Vagina (tissue), 2 donors: ENCODE measurements around the gene INHBE.
"Not testable (repeated sequence)": the region's sequence is repeated elsewhere in the genome, so short reads cannot be mapped to it uniquely, and the experiment has no call there.

Experiments used
- POLR2AphosphoS5 ChIP-seq, 2 donors: sonication (generic); formaldehyde crosslinking; IDR thresholded peaks; one replicate each; pipeline ENCODE4 v1.9.0; 2017; ENCODE audit warnings: antibody characterized with exemption in 2 of 2, mild to moderate bottlenecking in 2 of 2, low read depth in 1 of 2; ENCODE audit not compliant: insufficient read depth in 1 of 2
- TF ChIP-seq, protein P1 (sequence below), 3 experiments: fragments of 450-650 bp in 2 of 3; fragments of 200-600 bp in 1 of 3; sonication (generic) in 1 of 3; IDR thresholded peaks; one replicate each; pipeline ENCODE4 v1.5.1; 2017 to 2019; ENCODE audit warnings: antibody characterized with exemption in 3 of 3, mild to moderate bottlenecking in 2 of 3, moderate library complexity in 2 of 3

DNA sequence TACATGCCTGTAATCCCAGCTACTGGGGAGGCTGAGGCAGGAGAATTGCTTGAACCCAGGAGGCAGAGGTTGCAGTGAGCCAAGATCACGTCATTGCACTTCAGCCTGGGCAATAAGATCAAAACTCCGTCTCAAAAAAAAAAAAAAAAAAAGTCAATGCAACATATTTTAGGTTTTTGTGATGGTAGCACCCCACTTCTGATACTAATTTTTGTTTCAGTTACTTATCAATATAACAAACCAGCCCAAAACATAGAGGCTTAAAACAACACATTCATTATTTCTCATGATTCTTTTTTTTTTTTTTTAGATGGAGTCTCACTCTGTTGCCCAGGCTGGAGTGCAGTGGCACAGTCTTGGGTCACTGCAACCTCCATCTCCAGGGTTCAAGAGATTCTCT, 13.7 kb upstream of the INHBE start:
- TF ChIP-seq POLR2AphosphoS5 (IDR thresholded peaks at IDR 0.05; ENCODE audit: insufficient read depth in 1 of 2, low read depth in 1 of 2), result not testable (repeated sequence)
- TF ChIP-seq, protein P1, sequence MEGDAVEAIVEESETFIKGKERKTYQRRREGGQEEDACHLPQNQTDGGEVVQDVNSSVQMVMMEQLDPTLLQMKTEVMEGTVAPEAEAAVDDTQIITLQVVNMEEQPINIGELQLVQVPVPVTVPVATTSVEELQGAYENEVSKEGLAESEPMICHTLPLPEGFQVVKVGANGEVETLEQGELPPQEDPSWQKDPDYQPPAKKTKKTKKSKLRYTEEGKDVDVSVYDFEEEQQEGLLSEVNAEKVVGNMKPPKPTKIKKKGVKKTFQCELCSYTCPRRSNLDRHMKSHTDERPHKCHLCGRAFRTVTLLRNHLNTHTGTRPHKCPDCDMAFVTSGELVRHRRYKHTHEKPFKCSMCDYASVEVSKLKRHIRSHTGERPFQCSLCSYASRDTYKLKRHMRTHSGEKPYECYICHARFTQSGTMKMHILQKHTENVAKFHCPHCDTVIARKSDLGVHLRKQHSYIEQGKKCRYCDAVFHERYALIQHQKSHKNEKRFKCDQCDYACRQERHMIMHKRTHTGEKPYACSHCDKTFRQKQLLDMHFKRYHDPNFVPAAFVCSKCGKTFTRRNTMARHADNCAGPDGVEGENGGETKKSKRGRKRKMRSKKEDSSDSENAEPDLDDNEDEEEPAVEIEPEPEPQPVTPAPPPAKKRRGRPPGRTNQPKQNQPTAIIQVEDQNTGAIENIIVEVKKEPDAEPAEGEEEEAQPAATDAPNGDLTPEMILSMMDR (IDR thresholded peaks at IDR 0.05), result not testable (repeated sequence)
